Suprapubic skin (tissue), 4 donors: ENCODE data around the gene LPCAT1. TPM values are rescaled to one million over a fixed set of nuclear protein-coding genes. Genes with fewer than 3 reads are reported as not detected.
A peak's percentile ranks its signal among the peaks of the same experiment; 100 is the strongest.
"Not testable (repeated sequence)": the region's sequence is repeated elsewhere in the genome, so short reads cannot be mapped to it uniquely, and the experiment has no call there.

Experiments used
- DNase-seq, 2 donors: peaks; one replicate each; pipeline ENCODE4 v3.0.0-alpha.2; 2019; ENCODE audit warnings: low spot score in 2 of 2
- H3K27ac ChIP-seq: fragments of 200-600 bp; sonication (generic); one replicate; pipeline ENCODE4 v1.5.1; 2019
- H3K27me3 ChIP-seq: fragments of 200-600 bp; sonication (generic); one replicate; pipeline ENCODE4 v1.5.1; 2019
- H3K36me3 ChIP-seq: fragments of 200-600 bp; sonication (generic); one replicate; pipeline ENCODE4 v1.5.1; 2019
- H3K4me1 ChIP-seq: fragments of 200-600 bp; sonication (generic); one replicate; pipeline ENCODE4 v1.5.1; 2019
- H3K4me3 ChIP-seq: fragments of 200-600 bp; sonication (generic); one replicate; pipeline ENCODE4 v1.5.1; 2019; ENCODE audit warnings: mild to moderate bottlenecking
- H3K9me3 ChIP-seq: fragments of 200-600 bp; sonication (generic); one replicate; pipeline ENCODE4 v1.5.1; 2019
- CTCF ChIP-seq, 2 donors: fragments of 200-600 bp in 1 of 2; fragments of 450-650 bp in 1 of 2; sonication (generic) in 1 of 2; IDR thresholded peaks; one replicate each; pipeline ENCODE4 v1.5.1; 2016 to 2019; ENCODE audit warnings: antibody characterized with exemption in 2 of 2, mild to moderate bottlenecking in 1 of 2, moderate library complexity in 1 of 2
- EP300 ChIP-seq: sonication (generic); formaldehyde crosslinking; IDR thresholded peaks from one replicate; pipeline ENCODE4 v1.6.1; 2017; ENCODE audit warnings: antibody characterized with exemption
- POLR2A ChIP-seq, 2 donors: fragments of 450-650 bp; IDR thresholded peaks; one replicate each; pipeline ENCODE4 v1.6.1; 2017; ENCODE audit warnings: antibody characterized with exemption in 2 of 2, mild to moderate bottlenecking in 2 of 2, moderate library complexity in 2 of 2
- POLR2AphosphoS5 ChIP-seq, 3 donors: sonication (generic); formaldehyde crosslinking; IDR thresholded peaks; one replicate each; pipeline ENCODE4 v1.6.1; 2017; ENCODE audit warnings: antibody characterized with exemption in 3 of 3
- WGBS: methylation state at CpG from one replicate; pipeline ENCODE4 v1.1.5; 2018; 5-methylcytosine and 5-hydroxymethylcytosine counted together
- total RNA-seq, 4 donors: library from RNA; depleted of rRNA; stranded (reverse); fragments of >200 nt; gene quantifications; one replicate each; pipeline ENCODE4 v1.1.0, GENCODE V29; 2016

Gene LPCAT1
- total RNA-seq, 4 donors from 2014 or later, result 11.3 to 21.0 (median 13.8) TPM

- Histone ChIP-seq H3K4me1 (peaks cover 16% of the 10 kb centered on the region), H3K27ac (peak overlapping the region; percentile 42), H3K36me3 (no peaks in the 10 kb centered on the region), H3K4me3 (no peak overlapping the region), H3K9me3 (no peaks in the 10 kb centered on the region), H3K27me3 (no peaks in the 10 kb centered on the region)
- WGBS, result 42% methylated on average over 10 of the region's 10 CpGs
- DNase-seq, result peak in 1 of 2 donors; percentile 32
- TF ChIP-seq POLR2AphosphoS5 (IDR thresholded peaks at IDR 0.05) (no peak), POLR2A (IDR thresholded peaks at IDR 0.05) (no peak), EP300 (no peak), CTCF (IDR thresholded peaks at IDR 0.05) (no peak)
Measured at GRCh38 chr5:1541702-1542400, 18.1 kb upstream of the LPCAT1 start.

GRCh38 chr5:1540831-1541701, 17.3 kb upstream of the LPCAT1 start:
- Histone ChIP-seq H3K27me3 (no peaks in the 10 kb centered on the region), H3K4me1 (peaks cover 21% of the 10 kb centered on the region), H3K4me3 (no peak overlapping the region), H3K9me3 (no peaks in the 10 kb centered on the region), H3K36me3 (no peaks in the 10 kb centered on the region), H3K27ac (peak overlapping the region; percentile 42)
- TF ChIP-seq CTCF (IDR thresholded peaks at IDR 0.05), result no peak
- TF ChIP-seq POLR2AphosphoS5 (IDR thresholded peaks at IDR 0.05), result no peak
- no peak for TF ChIP-seq EP300
- TF ChIP-seq POLR2A (IDR thresholded peaks at IDR 0.05), result no peak
- 94% methylated on average over 10 of the region's 11 CpGs for WGBS
- peak; percentile 48 to 57 for DNase-seq

GRCh38 chr5:1540166-1540565, 16.4 kb upstream of the LPCAT1 start:
- peak in 1 of 2 donors; percentile 57 for DNase-seq
- H3K36me3 ChIP-seq, result no peaks in the 10 kb centered on the region
- no peak overlapping the region for H3K4me3 ChIP-seq
- H3K27me3 ChIP-seq, result no peaks in the 10 kb centered on the region
- WGBS, result no CpG with 5 or more reads among the region's 3 CpGs
- peaks cover 25% of the 10 kb centered on the region for H3K4me1 ChIP-seq
- H3K9me3 ChIP-seq, result no peaks in the 10 kb centered on the region
- TF ChIP-seq CTCF (IDR thresholded peaks at IDR 0.05), result no peak
- no peak for TF ChIP-seq POLR2A (IDR thresholded peaks at IDR 0.05)
- TF ChIP-seq EP300, result no peak
- no peak for TF ChIP-seq POLR2AphosphoS5 (IDR thresholded peaks at IDR 0.05)
- no peak overlapping the region for H3K27ac ChIP-seq

- not testable (repeated sequence) for H3K27me3 ChIP-seq, H3K4me3 ChIP-seq, H3K9me3 ChIP-seq, H3K36me3 ChIP-seq, H3K27ac ChIP-seq
- 76% methylated on average over 5 of the region's 8 CpGs for WGBS
- peaks cover 25% of the 10 kb centered on the region for H3K4me1 ChIP-seq
- peak; percentile 44 to 51 for DNase-seq
Measured at GRCh38 chr5:1539393-1540161, 15.8 kb upstream of the LPCAT1 start.

- H3K27ac ChIP-seq, result no peak overlapping the region
- no peaks in the 10 kb centered on the region for H3K27me3 ChIP-seq
- peak; percentile 43 to 47 for DNase-seq
- no peak overlapping the region for H3K4me3 ChIP-seq
- no peaks in the 10 kb centered on the region for H3K9me3 ChIP-seq
- H3K36me3 ChIP-seq, result no peaks in the 10 kb centered on the region
- H3K4me1 ChIP-seq, result peaks cover 25% of the 10 kb centered on the region
- no peak for TF ChIP-seq EP300
- TF ChIP-seq POLR2A (IDR thresholded peaks at IDR 0.05), result no peak
- no peak for TF ChIP-seq CTCF (IDR thresholded peaks at IDR 0.05)
- no peak for TF ChIP-seq POLR2AphosphoS5 (IDR thresholded peaks at IDR 0.05)
- WGBS, result 90% methylated on average over 13 of the region's 13 CpGs
Measured at GRCh38 chr5:1538741-1539392, 15.1 kb upstream of the LPCAT1 start.
